Transverse colon (tissue), 4 donors: ENCODE data around the gene ECPAS. TPM values are rescaled to one million over a fixed set of nuclear protein-coding genes. Genes with fewer than 3 reads are reported as not detected.

Experiments used
- DNase-seq: peaks from one replicate; pipeline ENCODE4 v3.0.0-alpha.2; 2019
- H3K27ac ChIP-seq, 4 donors: fragments of 200-600 bp; sonication (generic); 2 replicates each; pipeline ENCODE4 v1.5.1; 2016 to 2018; ENCODE audit warnings: inconsistent platforms in 4 of 4
- H3K27me3 ChIP-seq: fragments of 200-600 bp; sonication (generic); 2 replicates; pipeline ENCODE4 v1.5.1; 2017; ENCODE audit warnings: inconsistent platforms
- H3K36me3 ChIP-seq, 4 donors: fragments of 200-600 bp; sonication (generic); 2 replicates each; pipeline ENCODE4 v1.5.1; 2017 to 2019; ENCODE audit warnings: inconsistent platforms in 4 of 4
- H3K4me1 ChIP-seq, 4 donors: fragments of 200-600 bp; sonication (generic); 2 replicates each; pipeline ENCODE4 v1.5.1; 2017 to 2020; ENCODE audit warnings: inconsistent platforms in 4 of 4
- H3K4me3 ChIP-seq, 4 donors: fragments of 200-600 bp; sonication (generic); 1 replicate in 1 of 4; 2 replicates in 3 of 4; pipeline versions ENCODE4 v1.5.1 to v1.6.1; 2017 to 2019; ENCODE audit warnings: inconsistent platforms in 4 of 4
- H3K9me3 ChIP-seq, 2 donors: fragments of 200-600 bp; sonication (generic); 2 replicates each; pipeline ENCODE4 v1.5.1; 2017 to 2019; ENCODE audit warnings: inconsistent platforms in 2 of 2
- CTCF ChIP-seq, 5 experiments: fragments of 200-600 bp in 3 of 5; fragments of 450-650 bp in 2 of 5; sonication (generic) in 3 of 5; IDR thresholded peaks; 1 replicate in 2 of 5; 2 replicates in 3 of 5; pipeline ENCODE4 v1.5.1; 2016 to 2017; ENCODE audit warnings: antibody characterized with exemption in 5 of 5, inconsistent platforms in 3 of 5, mild to moderate bottlenecking in 2 of 5, moderate library complexity in 1 of 5
- EP300 ChIP-seq: sonication (generic); formaldehyde crosslinking; IDR thresholded peaks from one replicate; pipeline ENCODE4 v1.6.1; 2017; ENCODE audit warnings: antibody characterized with exemption, low read depth
- POLR2A ChIP-seq: fragments of 450-650 bp; IDR thresholded peaks from one replicate; pipeline ENCODE4 v1.6.1; 2016; ENCODE audit warnings: antibody characterized with exemption, mild to moderate bottlenecking, moderate library complexity
- POLR2AphosphoS5 ChIP-seq, 3 donors: sonication (generic); formaldehyde crosslinking; IDR thresholded peaks; one replicate each; pipeline ENCODE4 v1.6.1; 2016; ENCODE audit warnings: antibody characterized with exemption in 3 of 3
- WGBS, 2 donors: methylation state at CpG; one replicate each; pipeline ENCODE4 v1.1.5; 2018; ENCODE audit warnings: low coverage in 1 of 2; 5-methylcytosine and 5-hydroxymethylcytosine counted together
- in situ Hi-C, 4 donors: fragments of 200-750 bp; cut with MboI; loops; one replicate each; pipeline versions ENCODE4 v1.15.0 to v1.15.1; 2017; ENCODE audit warnings: low sequenced_read_pairs in 3 of 4, low pct_ligation_motif_present in 1 of 4, low pct_unique_long_range_greater_than_20kb in 1 of 4
- intact Hi-C: fragments of 100-400 bp; cut with DNase I; formaldehyde crosslinking; loops from one replicate; pipeline ENCODE4 v1.15.1; 2023; ENCODE audit warnings: low total_unique reads
- small RNA-seq, 4 donors: library from RNA; depleted of rRNA; stranded (forward); fragments of <200 nt; gene quantifications; one replicate each; pipeline ENCODE3, GENCODE V24; 2016
- total RNA-seq, 4 donors: library from RNA; depleted of rRNA; stranded (reverse); fragments of >200 nt; gene quantifications; one replicate each; pipeline ENCODE4 v1.1.0, GENCODE V29; 2016

Gene ECPAS
- total RNA-seq, 4 donors from 2014 or later, result 69.2 to 88.8 (median 77.0) TPM

GRCh38 chr9:111330124-111330523 lies 154.1 kb downstream of the ECPAS start, which contains the start of gene OR2K2:
Gene OR2K2, minus strand, starts transcription at chr9:111330224. Its CDS starts 1,791 bp downstream, at chr9:111328433.
- H3K4me1 ChIP-seq, result no peaks in the 10 kb centered on the region
- WGBS, 2 donors, result 74 to 82% methylated on average over 4 of the region's 4 CpGs
- intact Hi-C loops (no loop called here), in situ Hi-C loops (no loop called here)
- no peak within 1 kb of the TSS for H3K27ac ChIP-seq
- TF ChIP-seq EP300, result no peak
- no peak for TF ChIP-seq CTCF (IDR thresholded peaks at IDR 0.05)
- no peak for TF ChIP-seq POLR2A
- no peak for TF ChIP-seq POLR2AphosphoS5 (IDR thresholded peaks at IDR 0.05)
- no peaks in the 10 kb centered on the region for H3K9me3 ChIP-seq
- H3K36me3 ChIP-seq, result no peaks in the 10 kb centered on the region
- peaks cover 6% of the 10 kb centered on the region for H3K27me3 ChIP-seq
- H3K4me3 ChIP-seq, result no peak within 1 kb of the TSS
- DNase-seq, result no peak

GRCh38 chr9:111320631-111321030 lies 163.6 kb downstream of the ECPAS start:
- no peak for DNase-seq
- in situ Hi-C loops, result loop anchor here in 1 of 4 donors (25.0 kb wide), 1 partner anchor 683 kb away; no protein-coding TSS in a partner anchor
- no peak overlapping the region for H3K27ac ChIP-seq
- intact Hi-C loops, result no loop called here
- no peaks in the 10 kb centered on the region for H3K4me1 ChIP-seq
- 55% methylated on average over 3 of the region's 3 CpGs; no CpG with 5 or more reads in 1 of the 2 donors for WGBS, 2 donors
- H3K36me3 ChIP-seq, result no peaks in the 10 kb centered on the region
- no peaks in the 10 kb centered on the region for H3K9me3 ChIP-seq
- H3K4me3 ChIP-seq, result no peak overlapping the region
- TF ChIP-seq CTCF (IDR thresholded peaks at IDR 0.05), result no peak
- TF ChIP-seq POLR2A, result no peak
- no peak for TF ChIP-seq EP300
- no peak for TF ChIP-seq POLR2AphosphoS5 (IDR thresholded peaks at IDR 0.05)
- H3K27me3 ChIP-seq, result peaks cover 10% of the 10 kb centered on the region

GRCh38 chr9:111316796-111317195 lies 167.4 kb downstream of the ECPAS start:
- H3K36me3 ChIP-seq, result no peaks in the 10 kb centered on the region
- H3K4me3 ChIP-seq, result no peak overlapping the region
- peaks cover 5% of the 10 kb centered on the region for H3K27me3 ChIP-seq
- in situ Hi-C loops (loop anchor here in 1 of 4 donors (25.0 kb wide), 1 partner anchor 679 kb away; no protein-coding TSS in a partner anchor), intact Hi-C loops (no loop called here)
- no peaks in the 10 kb centered on the region for H3K9me3 ChIP-seq
- no peaks in the 10 kb centered on the region for H3K4me1 ChIP-seq
- WGBS, 2 donors, result 81 to 85% methylated on average over 3 of the region's 3 CpGs
- TF ChIP-seq POLR2AphosphoS5 (IDR thresholded peaks at IDR 0.05) (no peak), EP300 (no peak), CTCF (IDR thresholded peaks at IDR 0.05) (no peak), POLR2A (no peak)
- no peak overlapping the region for H3K27ac ChIP-seq
- no peak for DNase-seq

Small RNA genes lying within 50 kb of the gene (small RNA-seq; reads per million reads assigned to genes)
- 0 reads per million in 4 donors for gene RNA5SP294

Other genes with a start within 250 kb of the ECPAS start
- not detected for gene OR2K2, start 154.2 kb downstream of the ECPAS start, total RNA-seq
- gene ZNF483, start 40.8 kb upstream of the ECPAS start, total RNA-seq, result 1 to 10 TPM; 2.2 to 4.9 (median 3.4) TPM
- 10 to 100 TPM in 3 of 4 donors, 1 to 10 TPM in 1; 2.6 to 90.0 (median 51.6) TPM for gene PTGR1, start 115.3 kb upstream of the ECPAS start, total RNA-seq
- gene DNAJC25, start 147.0 kb upstream of the ECPAS start, total RNA-seq, result 10 to 100 TPM; 10.1 to 19.4 (median 15.3) TPM
- 10 to 100 TPM in 3 of 4 donors, 1 to 10 TPM in 1; 3.7 to 48.7 (median 30.0) TPM for gene GNG10, start 177.2 kb upstream of the ECPAS start, total RNA-seq